DND-41 (cell line): Measurements from ENCODE around the gene ZGPAT.
A peak's percentile ranks its signal among the peaks of the same experiment; 100 is the strongest.

Experiments used
- ATAC-seq: fragments of 200-7000 bp; cut with Tn5 transposase; 3 replicates; pipeline ENCODE4 v1.9.1; 2021; ENCODE audit warnings: low read depth; ENCODE audit not compliant: insufficient read depth
- DNase-seq: peaks from one replicate; pipeline ENCODE4 v3.0.0-alpha.2; 2020
- H2AFZ ChIP-seq: 2 replicates; pipeline ENCODE4 v1.6.0; 2012; ENCODE audit warnings: low read depth, low read length
- H3K27ac ChIP-seq: 2 replicates; pipeline ENCODE4 v1.5.1; 2012; ENCODE audit warnings: low read length, inconsistent platforms
- H3K27me3 ChIP-seq: fragments of 200-600 bp; sonication (generic); 2 replicates; pipeline ENCODE4 v1.6.0; 2012; ENCODE audit warnings: low read length, mild to moderate bottlenecking, inconsistent platforms; ENCODE audit not compliant: insufficient read depth, poor library complexity
- H3K36me3 ChIP-seq: 2 replicates; pipeline ENCODE4 v1.5.1; 2012; ENCODE audit warnings: low read length, inconsistent platforms; ENCODE audit not compliant: insufficient read depth
- H3K4me1 ChIP-seq: 2 replicates; pipeline ENCODE4 v1.5.1; 2012; ENCODE audit warnings: mild to moderate bottlenecking, low read length; ENCODE audit not compliant: insufficient read depth
- H3K4me2 ChIP-seq: 2 replicates; pipeline ENCODE4 v1.6.0; 2012; ENCODE audit warnings: mild to moderate bottlenecking, moderate library complexity, low read length, inconsistent platforms; ENCODE audit not compliant: insufficient read depth
- H3K4me3 ChIP-seq, 2 experiments: fragments of 200-600 bp in 1 of 2; shearing (Covaris generic) in 1 of 2; 2 replicates each; pipeline ENCODE4 v1.5.1; 2012 to 2016; ENCODE audit warnings: inconsistent platforms in 2 of 2, low read length in 2 of 2, mild to moderate bottlenecking in 2 of 2, low read depth in 1 of 2, moderate library complexity in 1 of 2
- H3K79me2 ChIP-seq: 2 replicates; pipeline ENCODE4 v1.6.0; 2012; ENCODE audit warnings: low read length, inconsistent platforms; ENCODE audit not compliant: insufficient read depth
- H3K9ac ChIP-seq: 2 replicates; pipeline ENCODE4 v1.6.0; 2012; ENCODE audit warnings: low read depth, mild to moderate bottlenecking, inconsistent platforms, low read length, moderate library complexity
- H3K9me3 ChIP-seq: 2 replicates; pipeline ENCODE4 v1.5.1; 2012; ENCODE audit warnings: low read length, moderate library complexity, mild to moderate bottlenecking, inconsistent platforms; ENCODE audit not compliant: insufficient read depth, severe bottlenecking
- H4K20me1 ChIP-seq: 2 replicates; pipeline ENCODE4 v1.6.0; 2012; ENCODE audit warnings: low read length; ENCODE audit not compliant: insufficient read depth
- CTCF ChIP-seq: IDR thresholded peaks from 2 replicates; pipeline ENCODE4 v1.5.1; 2012; ENCODE audit warnings: borderline replicate concordance, low read length, moderate library complexity, mild to moderate bottlenecking; ENCODE audit not compliant: poor library complexity, severe bottlenecking; ENCODE audit errors: extremely low read depth
- EZH2 ChIP-seq: IDR thresholded peaks from 3 replicates; pipeline ENCODE4 v1.6.1; 2012; ENCODE audit warnings: borderline replicate concordance, low read depth, mild to moderate bottlenecking, moderate library complexity, low read length, inconsistent platforms; ENCODE audit not compliant: severe bottlenecking

ZGPAT gene

GRCh38 chr20:63695424-63696305 lies 12.2 kb upstream of the ZGPAT start:
- ATAC-seq, result no peak
- Histone ChIP-seq H3K4me2 (no peak overlapping the region), H3K4me3 (no peak overlapping the region), H2AFZ (no peak overlapping the region), H3K4me1 (no peaks in the 10 kb centered on the region), H3K36me3 (peaks cover 61% of the 10 kb centered on the region), H3K27ac (0 out of 2 replicates have a peak overlapping the region, but pooled peaks have one; percentile 32), H3K27me3 (no peaks in the 10 kb centered on the region), H3K9me3 (no peaks in the 10 kb centered on the region), H3K79me2 (no peaks in the 10 kb centered on the region), H4K20me1 (peaks cover 33% of the 10 kb centered on the region), H3K9ac (no peak overlapping the region)
- no peak for DNase-seq
- TF ChIP-seq EZH2 (no peak), CTCF (no peak)

GRCh38 chr20:63696306-63696627 lies 11.6 kb upstream of the ZGPAT start:
- Histone ChIP-seq H3K36me3 (peaks cover 64% of the 10 kb centered on the region), H3K4me1 (no peaks in the 10 kb centered on the region), H4K20me1 (peaks cover 37% of the 10 kb centered on the region), H3K27me3 (no peaks in the 10 kb centered on the region), H3K27ac (0 out of 2 replicates have a peak overlapping the region, but pooled peaks have one; percentile 32), H3K9ac (no peak overlapping the region), H3K79me2 (no peaks in the 10 kb centered on the region), H3K9me3 (no peaks in the 10 kb centered on the region), H3K4me3 (no peak overlapping the region), H3K4me2 (no peak overlapping the region), H2AFZ (no peak overlapping the region)
- peak; percentile 53 for ATAC-seq
- DNase-seq, result peak; percentile 59
- no peak for TF ChIP-seq EZH2

- H3K27ac ChIP-seq, result 0 out of 2 replicates have a peak within 1 kb of the TSS, but pooled peaks have one; percentile 32
- H3K79me2 ChIP-seq, result no peaks in the 10 kb centered on the region
- H3K27me3 ChIP-seq, result no peaks in the 10 kb centered on the region
- peak; percentile 3 for ATAC-seq
- no peaks in the 10 kb centered on the region for H3K4me1 ChIP-seq
- H3K9ac ChIP-seq, result no peak within 1 kb of the TSS
- H3K4me3 ChIP-seq, result no peak within 1 kb of the TSS
- TF ChIP-seq CTCF, result no peak
- TF ChIP-seq EZH2, result no peak
- peaks cover 59% of the 10 kb centered on the region for H3K36me3 ChIP-seq
- no peak within 1 kb of the TSS for H2AFZ ChIP-seq
- H4K20me1 ChIP-seq, result peaks cover 38% of the 10 kb centered on the region
- H3K4me2 ChIP-seq, result no peak within 1 kb of the TSS
- no peaks in the 10 kb centered on the region for H3K9me3 ChIP-seq
- DNase-seq, result no peak
Observed at GRCh38 chr20:63696628-63697356, 11.0 kb upstream of the ZGPAT start, which contains the start of gene TNFRSF6B. Gene TNFRSF6B (plus strand): TSS chr20:63696652. CDS start chr20:63696768, 116 bp downstream.

- TF ChIP-seq EZH2 (no peak), CTCF (no peak)
- no peaks in the 10 kb centered on the region for H3K4me1 ChIP-seq
- peaks cover 59% of the 10 kb centered on the region for H3K36me3 ChIP-seq
- no peak overlapping the region for H3K4me2 ChIP-seq
- no peak overlapping the region for H2AFZ ChIP-seq
- DNase-seq (no peak), ATAC-seq (peak; percentile 10)
- no peaks in the 10 kb centered on the region for H3K27me3 ChIP-seq
- H4K20me1 ChIP-seq, result peaks cover 40% of the 10 kb centered on the region
- no peaks in the 10 kb centered on the region for H3K79me2 ChIP-seq
- H3K9me3 ChIP-seq, result no peaks in the 10 kb centered on the region
- H3K9ac ChIP-seq, result no peak overlapping the region
- H3K4me3 ChIP-seq, result no peak overlapping the region
- no peak overlapping the region for H3K27ac ChIP-seq
Observed at GRCh38 chr20:63697357-63697867, 10.4 kb upstream of the ZGPAT start.
